Stomach (tissue), 9 donors: ENCODE results near the gene PLPP3. TPM values are rescaled to one million over a fixed set of nuclear protein-coding genes. Genes with fewer than 3 reads are reported as not detected.

Source experiments
- DNase-seq, 2 donors: peaks; one replicate each; pipeline versions ENCODE4 v3.0.0 to v3.0.0-alpha.2; 2013 to 2019
- H3K27ac ChIP-seq, 5 donors: fragments of 200-600 bp in 4 of 5; sonication (generic) in 4 of 5; one replicate each; pipeline ENCODE4 v1.5.1; 2013 to 2019; ENCODE audit warnings: mild to moderate bottlenecking in 1 of 5, moderate library complexity in 1 of 5
- H3K27me3 ChIP-seq, 3 donors: fragments of 200-600 bp; sonication (generic); one replicate each; pipeline ENCODE4 v1.5.1; 2017 to 2019; ENCODE audit warnings: mixed run types in 1 of 3
- H3K36me3 ChIP-seq, 4 donors: fragments of 200-600 bp; sonication (generic); 1 replicate in 3 of 4; 2 replicates in 1 of 4; pipeline ENCODE4 v1.5.1; 2016 to 2019
- H3K4me1 ChIP-seq, 4 donors: fragments of 200-600 bp; sonication (generic); one replicate each; pipeline ENCODE4 v1.5.1; 2016 to 2019
- H3K4me3 ChIP-seq, 4 donors: fragments of 200-600 bp; sonication (generic) in 3 of 4; one replicate each; pipeline ENCODE4 v1.5.1; 2016 to 2019; ENCODE audit warnings: mild to moderate bottlenecking in 1 of 4
- H3K9me3 ChIP-seq, 4 donors: fragments of 200-600 bp; sonication (generic); one replicate each; pipeline ENCODE4 v1.5.1; 2016 to 2019
- CTCF ChIP-seq, 7 experiments: fragments of 450-650 bp in 4 of 7; fragments of 200-600 bp in 3 of 7; sonication (generic) in 3 of 7; IDR thresholded peaks; one replicate each; pipeline ENCODE4 v1.5.1; 2016 to 2019; ENCODE audit warnings: antibody characterized with exemption in 7 of 7, control low read depth in 2 of 7, mild to moderate bottlenecking in 1 of 7
- EP300 ChIP-seq: sonication (generic); formaldehyde crosslinking; IDR thresholded peaks from one replicate; pipeline ENCODE4 v1.6.1; 2017; ENCODE audit warnings: antibody characterized with exemption
- POLR2A ChIP-seq, 4 donors: fragments of 450-650 bp; IDR thresholded peaks; one replicate each; pipeline ENCODE4 v1.6.1; 2016; ENCODE audit warnings: antibody characterized with exemption in 4 of 4, control low read depth in 2 of 4, mild to moderate bottlenecking in 1 of 4, moderate library complexity in 1 of 4
- POLR2AphosphoS5 ChIP-seq, 3 donors: sonication (generic); formaldehyde crosslinking; IDR thresholded peaks; one replicate each; pipeline ENCODE4 v1.6.1; 2016; ENCODE audit warnings: antibody characterized with exemption in 3 of 3
- WGBS, 5 donors: extraction: QIAGEN DNeasy Blood & Tissue Kit in 3 of 5; methylation state at CpG; one replicate each; pipeline versions ENCODE4 v1.1.5 to v1.1.7; 2013 to 2018; 5-methylcytosine and 5-hydroxymethylcytosine counted together
- intact Hi-C: fragments of 100-400 bp; cut with DNase I; formaldehyde crosslinking; loops from one replicate; pipeline ENCODE4 v1.15.1; 2023; ENCODE audit warnings: low total_unique reads
- polyA plus RNA-seq, 3 donors: library from polyadenylated mRNA; stranded (reverse); fragments of 200-250 nt; gene quantifications; one replicate each; pipeline ENCODE4 v1.2.3, GENCODE V29; 2013
- total RNA-seq, 5 donors: library from RNA; depleted of rRNA; stranded (reverse); fragments of >200 nt; gene quantifications; one replicate each; pipeline versions ENCODE4 v1.1.0 to v1.2.3, GENCODE V29; 2014 to 2016
- donor health status: healthy with polysubstance abuse.
- donor health status: Bipolar disorder and iron deficiency.
- donor health status: healthy.

Gene PLPP3
- total and polyA plus RNA-seq, 8 donors, result 11.1 to 145 (median 46.1) TPM

- TF ChIP-seq POLR2A (IDR thresholded peaks at IDR 0.05) (no peak), POLR2AphosphoS5 (IDR thresholded peaks at IDR 0.05) (peak in 2 of 3 donors; percentile 76 to 88), CTCF (IDR thresholded peaks at IDR 0.05) (peak in 1 of 7 experiments; percentile 9)
- WGBS, 5 donors, result 28 to 47% (median 35%) methylated on average over 7 of the region's 7 CpGs
- no peaks in the 10 kb centered on the region for H3K27me3 ChIP-seq
- intact Hi-C loops, result no loop called here
- H3K9me3 ChIP-seq, result no peaks in the 10 kb centered on the region
- H3K4me3 ChIP-seq, result no peak overlapping the region
- peak overlapping the region; percentile 71 to 86 (median 79) for H3K27ac ChIP-seq
- H3K4me1 ChIP-seq, result peaks cover 25 to 53% (median 35%) of the 10 kb centered on the region in 4 donors
- DNase-seq, result peak; percentile 37 to 93
- peaks cover 12 to 58% (median 44%) of the 10 kb centered on the region in 4 donors for H3K36me3 ChIP-seq
These were observed 62.7 kb downstream of the PLPP3 start for GRCh38 chr1:56516539-56517252.

GRCh38 chr1:56515898-56516538 is 63.3 kb downstream of the PLPP3 start:
- TF ChIP-seq CTCF (IDR thresholded peaks at IDR 0.05) (no peak), POLR2AphosphoS5 (IDR thresholded peaks at IDR 0.05) (no peak), POLR2A (IDR thresholded peaks at IDR 0.05) (no peak), EP300 (no peak)
- 77 to 96% (median 94%) methylated on average over 4 of the region's 4 CpGs for WGBS, 5 donors

GRCh38 chr1:56512724-56513494 is 66.5 kb downstream of the PLPP3 start:
- H3K27me3 ChIP-seq, result no peaks in the 10 kb centered on the region
- no peak for DNase-seq
- H3K9me3 ChIP-seq, result no peaks in the 10 kb centered on the region
- peaks cover 48 to 80% (median 60%) of the 10 kb centered on the region in 4 donors for H3K4me1 ChIP-seq
- intact Hi-C loops, result no loop called here
- peak overlapping the region in 2 of 5 donors; percentile 21 to 42 for H3K27ac ChIP-seq
- 69 to 82% (median 80%) methylated on average over 8 of the region's 8 CpGs for WGBS, 5 donors
- TF ChIP-seq CTCF (IDR thresholded peaks at IDR 0.05) (no peak), POLR2AphosphoS5 (IDR thresholded peaks at IDR 0.05) (peak in 1 of 3 donors; percentile 10)
- H3K4me3 ChIP-seq, result no peak overlapping the region
- H3K36me3 ChIP-seq, result peaks cover 21 to 69% (median 53%) of the 10 kb centered on the region in 4 donors

More at GRCh38 chr1:56515898-56516538, 63.3 kb downstream of the PLPP3 start:
- peaks cover 25 to 54% (median 34%) of the 10 kb centered on the region in 4 donors for H3K4me1 ChIP-seq
- H3K27ac ChIP-seq, result peak overlapping the region; percentile 71 to 86 (median 79)
- H3K36me3 ChIP-seq, result peaks cover 10 to 60% (median 45%) of the 10 kb centered on the region in 4 donors
- DNase-seq, result no peak
- H3K9me3 ChIP-seq, result no peaks in the 10 kb centered on the region
- H3K27me3 ChIP-seq, result no peaks in the 10 kb centered on the region
- intact Hi-C loops, result no loop called here
- no peak overlapping the region for H3K4me3 ChIP-seq

GRCh38 chr1:56511766-56512165 is 67.6 kb downstream of the PLPP3 start:
- H3K4me1 ChIP-seq, result peaks cover 44 to 80% (median 59%) of the 10 kb centered on the region in 4 donors
- intact Hi-C loops, result no loop called here
- H3K9me3 ChIP-seq, result no peaks in the 10 kb centered on the region
- H3K36me3 ChIP-seq, result peaks cover 28 to 79% (median 58%) of the 10 kb centered on the region in 4 donors
- WGBS, 5 donors, result 95 to 98% (median 97%) methylated on average over 8 of the region's 8 CpGs
- no peak for TF ChIP-seq POLR2A (IDR thresholded peaks at IDR 0.05)
- TF ChIP-seq EP300, result no peak
- TF ChIP-seq POLR2AphosphoS5 (IDR thresholded peaks at IDR 0.05), result no peak
- TF ChIP-seq CTCF (IDR thresholded peaks at IDR 0.05), result no peak
- H3K4me3 ChIP-seq, result no peak overlapping the region
- no peaks in the 10 kb centered on the region for H3K27me3 ChIP-seq
- H3K27ac ChIP-seq, result peak overlapping the region in 1 of 5 donors; percentile 21
- DNase-seq, result no peak
